ENCODE data around the gene PTPRG.

GRCh38 chr3:62024882-62025281 lies 463.5 kb downstream of the PTPRG start:
- TF ChIP-seq, protein P1, sequence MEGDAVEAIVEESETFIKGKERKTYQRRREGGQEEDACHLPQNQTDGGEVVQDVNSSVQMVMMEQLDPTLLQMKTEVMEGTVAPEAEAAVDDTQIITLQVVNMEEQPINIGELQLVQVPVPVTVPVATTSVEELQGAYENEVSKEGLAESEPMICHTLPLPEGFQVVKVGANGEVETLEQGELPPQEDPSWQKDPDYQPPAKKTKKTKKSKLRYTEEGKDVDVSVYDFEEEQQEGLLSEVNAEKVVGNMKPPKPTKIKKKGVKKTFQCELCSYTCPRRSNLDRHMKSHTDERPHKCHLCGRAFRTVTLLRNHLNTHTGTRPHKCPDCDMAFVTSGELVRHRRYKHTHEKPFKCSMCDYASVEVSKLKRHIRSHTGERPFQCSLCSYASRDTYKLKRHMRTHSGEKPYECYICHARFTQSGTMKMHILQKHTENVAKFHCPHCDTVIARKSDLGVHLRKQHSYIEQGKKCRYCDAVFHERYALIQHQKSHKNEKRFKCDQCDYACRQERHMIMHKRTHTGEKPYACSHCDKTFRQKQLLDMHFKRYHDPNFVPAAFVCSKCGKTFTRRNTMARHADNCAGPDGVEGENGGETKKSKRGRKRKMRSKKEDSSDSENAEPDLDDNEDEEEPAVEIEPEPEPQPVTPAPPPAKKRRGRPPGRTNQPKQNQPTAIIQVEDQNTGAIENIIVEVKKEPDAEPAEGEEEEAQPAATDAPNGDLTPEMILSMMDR (conservative IDR thresholded peaks at IDR 0.05; ENCODE audit: low read depth in 2 of 2), result no peak
- TF ChIP-seq EZH2 (IDR thresholded peaks at IDR 0.05; ENCODE audit: low read depth, unreplicated experiment) (no peak), EZH2phosphoT487 (IDR thresholded peaks at IDR 0.05; ENCODE audit: unreplicated experiment) (no peak), REST (IDR thresholded peaks at IDR 0.05; ENCODE audit: unreplicated experiment) (no peak)

All from GM23338 (cell line).